GM18868 (cell line): ENCODE results near the gene VWA1.
"Not testable (repeated sequence)": the region's sequence is repeated elsewhere in the genome, so short reads cannot be mapped to it uniquely, and the experiment has no call there.

Experiments
- ATAC-seq: cut with Tn5 transposase; IDR thresholded peaks from one replicate; pipeline ENCODE4 v1.9.1; 2021; ENCODE audit warnings: mild to moderate bottlenecking, moderate library complexity; ENCODE audit not compliant: unreplicated experiment

The VWA1 gene

GRCh38 chr1:1422465-1423244 is 12.8 kb upstream of the VWA1 start:
- ATAC-seq, result no peak

- ATAC-seq, result no peak
Measured at GRCh38 chr1:1423245-1423597, 12.3 kb upstream of the VWA1 start.

- no peak for ATAC-seq
Measured at GRCh38 chr1:1424707-1425106, 10.8 kb upstream of the VWA1 start.

GRCh38 chr1:1425426-1425752 is 10.1 kb upstream of the VWA1 start:
- ATAC-seq, result no peak

GRCh38 chr1:1425753-1426495 is 9.6 kb upstream of the VWA1 start:
- no peak for ATAC-seq

GRCh38 chr1:1426496-1427105 is 8.9 kb upstream of the VWA1 start:
- ATAC-seq, result no peak

- ATAC-seq, result no peak
Measured at GRCh38 chr1:1427106-1427819, 8.2 kb upstream of the VWA1 start.

- no peak for ATAC-seq
Measured at GRCh38 chr1:1427820-1428148, 7.7 kb upstream of the VWA1 start.

GRCh38 chr1:1428174-1428573 is 7.3 kb upstream of the VWA1 start:
- no peak for ATAC-seq

- ATAC-seq, result not testable (repeated sequence)
Measured at GRCh38 chr1:1428967-1429366, 6.5 kb upstream of the VWA1 start.

- ATAC-seq, result no peak
Measured at GRCh38 chr1:1429671-1430073, 5.8 kb upstream of the VWA1 start.

- ATAC-seq, result no peak
Measured at GRCh38 chr1:1430114-1430982, 5.1 kb upstream of the VWA1 start.

GRCh38 chr1:1430992-1431844 is 4.3 kb upstream of the VWA1 start:
- ATAC-seq, result no peak

- ATAC-seq, result no peak
Measured at GRCh38 chr1:1431845-1432273, 3.6 kb upstream of the VWA1 start.

GRCh38 chr1:1432274-1432950 is 3.1 kb upstream of the VWA1 start:
- no peak for ATAC-seq

- ATAC-seq, result no peak
Measured at GRCh38 chr1:1432951-1433803, 2.3 kb upstream of the VWA1 start.

- ATAC-seq, result no peak
Measured at GRCh38 chr1:1433804-1434130, 1.7 kb upstream of the VWA1 start.

GRCh38 chr1:1434131-1434823 is 1.2 kb upstream of the VWA1 start:
- no peak for ATAC-seq
